Fibroblast of skin of back (primary cell): ENCODE results near the gene FBXL19.
A peak's percentile ranks its signal among the peaks of the same experiment; 100 is the strongest.
"Not testable (repeated sequence)": the region's sequence is repeated elsewhere in the genome, so short reads cannot be mapped to it uniquely, and the experiment has no call there.

Source experiments
- DNase-seq: peaks from one replicate; pipeline ENCODE4 v3.0.0-alpha.2; 2013

Gene FBXL19

DNA sequence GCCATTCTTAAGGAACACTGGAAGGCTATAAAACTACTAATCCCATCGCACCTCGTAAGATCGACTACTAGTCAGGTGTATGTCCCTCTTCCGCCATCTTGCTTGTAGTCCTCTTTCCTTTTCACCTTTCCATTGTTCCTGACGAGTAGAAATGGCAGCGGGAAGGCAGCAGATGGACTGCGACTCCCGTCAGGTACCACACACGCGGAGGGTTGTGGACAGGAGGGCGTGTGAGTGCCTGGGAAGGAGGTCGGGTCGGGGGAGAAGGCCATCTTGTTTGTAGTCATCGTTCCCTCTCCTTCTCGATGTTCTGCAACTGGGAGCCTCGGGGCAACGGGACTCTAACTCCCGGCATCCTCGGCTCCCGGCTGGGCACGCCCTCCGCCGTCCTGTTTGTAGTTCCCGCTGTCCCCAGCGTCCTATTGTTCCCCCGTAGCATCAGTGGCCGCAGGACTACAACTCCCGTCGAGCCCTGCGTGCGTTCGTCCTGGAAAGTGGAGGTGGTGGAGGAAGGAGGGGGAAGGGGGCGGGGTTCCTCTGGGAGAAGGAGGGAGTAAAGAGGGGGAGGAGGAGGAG lies 324 bp upstream of the FBXL19 start:
- DNase-seq, result peak; percentile 100

DNA sequence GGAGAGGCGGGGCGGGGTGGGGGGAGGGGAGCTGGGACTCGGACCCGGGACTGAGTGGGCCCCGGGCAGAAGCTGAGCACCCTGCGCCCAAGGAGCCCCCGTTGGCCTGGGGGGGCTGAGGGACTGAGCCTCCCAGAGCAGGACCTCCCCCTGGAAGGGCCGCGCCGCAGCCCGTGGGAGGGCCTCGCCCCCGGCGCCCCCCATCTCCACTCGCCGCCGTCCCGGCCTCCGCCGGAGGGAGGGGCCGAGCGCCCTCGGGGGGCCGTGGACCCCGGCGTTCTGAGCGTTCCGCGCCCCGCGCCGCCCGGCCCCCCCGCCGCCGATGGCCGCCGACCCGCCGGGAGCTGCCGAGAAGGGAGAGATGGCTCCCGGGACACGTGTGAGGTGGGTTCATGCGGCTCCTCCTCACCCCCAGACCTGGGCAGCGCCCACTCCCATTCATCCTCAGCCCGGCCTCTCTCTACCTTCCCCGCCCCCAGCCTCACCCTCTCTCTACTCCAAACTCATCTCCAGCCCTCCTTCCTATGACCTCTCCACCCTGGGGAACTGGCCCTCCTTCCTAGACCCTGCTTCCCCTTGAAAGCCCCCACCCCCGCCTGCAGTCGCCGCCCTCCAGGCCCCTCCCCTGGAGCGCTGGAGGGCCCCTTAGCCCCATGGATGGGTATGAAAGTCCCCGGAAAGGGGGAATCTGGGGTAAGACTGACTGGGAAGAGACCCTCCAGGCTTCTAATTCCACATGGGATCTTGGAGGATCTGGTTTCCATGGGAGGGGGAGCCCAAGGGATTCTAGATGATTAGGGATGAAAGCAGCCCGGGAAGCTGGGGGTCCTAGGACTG lies 922 bp downstream of the FBXL19 start:
- no peak for DNase-seq

DNA sequence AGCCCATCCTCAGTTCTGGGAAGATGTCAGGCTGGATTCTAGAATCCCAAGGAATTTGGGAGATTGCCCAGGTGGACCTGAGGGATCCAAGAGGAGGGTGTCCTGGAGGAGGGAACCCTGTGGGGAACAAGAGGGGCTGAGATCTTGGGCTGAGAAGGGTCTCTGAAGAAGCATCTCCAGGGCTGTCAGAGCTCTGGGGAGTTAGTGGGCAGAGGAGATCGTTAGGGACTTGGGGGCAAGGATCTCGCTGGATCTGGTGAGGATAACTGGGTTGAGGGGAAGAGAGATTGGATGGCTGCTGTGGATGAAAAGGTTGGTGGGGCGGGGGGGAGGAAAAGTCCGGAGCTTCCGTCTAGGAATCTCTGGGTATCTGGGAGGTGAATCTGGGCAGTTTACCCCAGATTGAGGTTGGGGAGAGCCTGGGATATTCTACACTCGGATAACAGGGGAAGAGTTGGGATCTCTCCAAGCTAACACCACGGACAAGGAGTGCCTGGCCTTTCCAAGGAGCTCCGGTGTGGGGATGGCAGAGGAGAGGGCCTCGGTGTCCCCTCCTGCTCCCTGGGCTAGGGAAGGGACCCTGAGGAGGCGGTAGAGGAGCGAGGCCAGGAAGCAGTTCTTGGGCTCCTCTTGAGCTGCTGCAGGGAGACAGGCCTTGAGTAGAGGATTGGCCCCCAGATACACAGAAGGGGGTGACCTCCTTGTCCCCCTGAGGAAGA lies 1.7 kb downstream of the FBXL19 start:
- DNase-seq, result no peak

DNA sequence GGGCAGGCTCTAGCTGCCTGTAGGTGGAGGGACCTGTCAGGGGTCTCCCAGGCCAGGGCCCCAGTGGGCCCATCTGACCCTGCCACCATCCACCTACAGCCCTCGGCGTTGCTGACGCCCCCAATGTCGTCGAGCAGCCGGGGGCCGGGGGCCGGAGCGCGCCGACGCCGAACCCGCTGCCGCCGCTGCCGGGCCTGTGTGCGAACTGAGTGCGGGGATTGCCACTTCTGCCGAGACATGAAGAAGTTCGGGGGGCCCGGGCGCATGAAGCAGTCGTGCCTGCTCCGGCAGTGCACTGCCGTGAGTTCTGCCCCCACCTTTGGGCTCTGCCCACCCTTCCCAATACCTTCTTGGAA lies 2.2 kb downstream of the FBXL19 start:
- DNase-seq, result no peak

DNA sequence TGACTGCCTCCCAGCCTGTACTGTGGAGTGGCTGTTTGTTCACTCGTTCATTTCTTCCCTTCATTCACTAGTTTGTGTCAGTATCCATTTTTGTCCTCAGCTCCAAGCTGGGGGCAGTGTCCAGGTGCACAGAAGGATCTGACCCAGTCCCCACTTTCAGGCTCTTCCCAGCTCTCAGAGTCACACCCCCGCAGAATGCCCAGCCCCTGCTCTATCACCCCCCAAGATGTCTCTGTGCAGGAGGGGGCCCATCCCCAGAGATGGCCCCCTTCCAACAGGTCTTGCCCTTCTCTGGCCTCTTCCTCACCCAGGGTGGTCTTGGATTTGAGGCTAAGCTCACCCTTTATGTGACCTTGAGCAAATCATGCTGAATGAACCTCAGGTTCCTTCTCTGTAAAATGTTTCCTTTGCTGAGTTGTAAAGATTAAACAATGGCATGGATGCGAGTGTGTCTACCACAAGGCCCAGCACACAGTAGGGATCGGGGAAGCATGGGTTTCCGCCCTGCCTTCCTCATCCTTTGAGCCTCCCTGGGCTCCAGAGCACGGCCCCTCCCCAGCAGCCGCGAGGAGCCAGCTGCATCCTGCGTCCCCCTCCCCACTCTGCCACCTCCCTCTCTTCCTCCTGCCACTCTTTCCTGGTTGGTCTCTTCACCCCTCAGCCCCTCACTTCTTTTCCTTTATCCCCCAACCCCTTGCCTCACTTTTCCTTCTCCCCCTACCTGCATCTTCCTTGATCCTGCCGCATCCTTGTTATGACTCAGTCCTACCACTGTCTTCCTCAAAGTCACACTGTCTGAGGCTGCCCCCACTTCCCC lies 2.8 kb downstream of the FBXL19 start:
- DNase-seq, result no peak

DNA sequence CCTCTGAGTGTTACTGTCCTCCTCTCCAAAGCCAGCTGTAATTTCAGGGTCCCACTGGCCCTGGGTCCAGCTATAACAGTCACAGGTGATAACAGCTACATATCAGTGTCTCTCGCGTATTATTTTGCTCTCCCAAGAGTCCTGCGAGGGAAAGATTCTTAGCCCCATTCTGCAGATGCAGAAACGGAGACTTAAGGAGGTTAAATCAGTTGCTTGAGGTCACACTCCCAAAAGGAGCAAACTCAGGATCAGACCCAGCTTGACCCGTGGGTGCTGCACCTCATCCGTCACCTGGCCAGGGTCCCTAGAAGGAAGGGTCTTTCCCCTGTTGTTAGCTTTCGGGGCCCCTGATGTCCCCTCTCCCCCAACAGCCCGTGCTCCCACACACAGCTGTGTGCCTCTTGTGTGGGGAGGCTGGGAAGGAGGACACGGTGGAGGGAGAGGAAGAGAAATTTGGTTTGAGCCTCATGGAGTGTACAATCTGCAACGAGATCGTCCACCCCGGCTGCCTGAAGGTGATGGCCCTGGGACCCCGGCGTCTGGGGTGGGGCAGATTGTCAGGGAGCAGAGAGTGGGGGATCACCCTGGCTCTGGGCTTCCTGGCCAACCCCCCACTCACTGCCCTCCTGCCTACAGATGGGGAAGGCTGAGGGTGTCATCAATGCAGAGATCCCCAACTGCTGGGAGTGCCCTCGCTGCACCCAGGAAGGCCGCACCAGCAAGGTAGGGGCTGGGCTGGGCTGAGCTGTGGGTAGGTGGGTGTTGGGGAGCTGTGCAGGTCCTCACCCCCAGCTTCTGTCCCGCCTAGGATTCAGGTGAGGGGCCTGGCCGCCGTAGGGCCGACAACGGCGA lies 3.8 kb downstream of the FBXL19 start:
- DNase-seq, result no peak

DNA sequence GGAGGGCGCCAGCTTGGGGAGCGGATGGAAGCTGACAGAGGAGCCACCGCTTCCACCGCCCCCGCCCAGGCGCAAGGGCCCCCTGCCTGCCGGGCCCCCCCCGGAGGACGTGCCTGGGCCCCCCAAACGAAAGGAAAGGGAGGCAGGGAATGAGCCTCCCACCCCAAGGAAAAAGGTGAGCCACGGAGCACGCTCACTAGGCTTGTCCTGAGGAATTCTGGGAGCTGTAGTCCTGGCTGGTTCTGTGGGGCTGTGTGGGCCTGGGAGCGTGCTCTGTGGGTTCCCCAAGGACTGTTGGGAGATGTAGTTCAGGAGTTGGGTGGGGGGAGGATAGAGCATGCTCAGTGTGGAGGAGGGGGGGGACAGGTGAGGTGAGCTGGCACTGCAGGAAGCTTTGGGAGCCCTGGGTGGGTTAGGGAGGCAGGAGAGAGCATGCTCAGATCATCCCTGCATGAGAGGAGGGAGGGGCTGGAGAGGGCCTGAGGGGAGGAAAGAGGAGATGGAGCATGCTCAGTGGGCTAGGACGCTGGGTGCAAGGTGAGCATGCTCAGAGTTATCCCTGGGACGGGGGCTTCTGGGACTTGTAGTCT lies 4.5 kb downstream of the FBXL19 start:
- DNase-seq, result peak; percentile 45

DNA sequence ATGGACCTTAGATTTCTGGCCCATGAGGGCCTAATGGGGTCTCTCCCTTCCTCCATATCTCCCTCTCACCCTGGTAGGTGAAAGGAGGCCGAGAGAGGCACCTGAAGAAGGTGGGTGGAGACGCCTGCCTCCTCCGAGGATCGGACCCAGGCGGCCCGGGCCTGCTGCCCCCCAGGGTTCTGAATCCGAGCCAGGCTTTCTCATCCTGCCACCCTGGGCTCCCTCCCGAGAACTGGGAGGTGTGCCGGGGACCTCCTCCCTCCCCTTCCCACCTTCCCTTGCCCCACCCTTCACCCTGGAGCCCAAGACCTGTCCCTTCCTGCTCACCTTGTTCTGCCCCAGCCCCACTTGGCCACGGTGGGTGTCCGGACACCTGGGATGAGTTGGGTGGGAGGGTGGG lies 5.0 kb downstream of the FBXL19 start:
- no peak for DNase-seq

DNA sequence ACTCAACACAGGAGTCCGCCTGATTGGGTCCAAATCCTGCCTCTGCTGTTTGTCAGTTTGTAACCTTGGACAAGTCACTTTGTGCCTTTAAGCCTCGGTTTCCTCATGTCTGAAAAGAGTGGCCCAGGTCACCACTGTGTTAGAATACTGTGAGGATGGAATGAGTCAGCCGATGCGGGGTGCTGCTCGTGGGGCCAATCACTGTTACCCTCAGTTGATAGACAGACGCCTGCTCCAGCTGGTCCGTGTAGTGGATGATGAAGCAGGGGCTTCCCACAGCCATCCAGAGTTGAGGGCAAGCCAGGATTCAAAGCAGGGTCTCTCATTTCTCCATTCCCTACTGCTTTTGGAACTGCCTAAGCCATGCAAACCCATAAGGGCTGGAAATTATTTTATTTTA lies 5.8 kb downstream of the FBXL19 start:
- DNase-seq, result no peak

DNA sequence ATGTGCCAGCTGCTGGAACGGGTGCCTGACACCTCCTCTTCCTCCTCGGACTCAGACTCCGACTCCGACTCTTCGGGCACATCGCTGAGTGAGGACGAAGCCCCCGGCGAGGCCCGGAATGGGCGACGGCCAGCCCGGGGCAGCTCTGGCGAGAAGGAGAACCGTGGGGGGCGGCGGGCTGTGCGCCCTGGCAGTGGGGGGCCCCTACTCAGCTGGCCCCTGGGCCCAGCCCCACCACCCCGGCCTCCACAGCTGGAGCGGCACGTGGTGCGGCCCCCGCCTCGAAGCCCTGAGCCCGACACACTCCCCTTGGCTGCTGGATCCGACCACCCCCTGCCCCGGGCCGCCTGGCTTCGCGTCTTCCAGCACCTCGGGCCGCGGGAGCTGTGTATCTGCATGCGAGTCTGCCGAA lies 6.8 kb downstream of the FBXL19 start:
- DNase-seq, result no peak

DNA sequence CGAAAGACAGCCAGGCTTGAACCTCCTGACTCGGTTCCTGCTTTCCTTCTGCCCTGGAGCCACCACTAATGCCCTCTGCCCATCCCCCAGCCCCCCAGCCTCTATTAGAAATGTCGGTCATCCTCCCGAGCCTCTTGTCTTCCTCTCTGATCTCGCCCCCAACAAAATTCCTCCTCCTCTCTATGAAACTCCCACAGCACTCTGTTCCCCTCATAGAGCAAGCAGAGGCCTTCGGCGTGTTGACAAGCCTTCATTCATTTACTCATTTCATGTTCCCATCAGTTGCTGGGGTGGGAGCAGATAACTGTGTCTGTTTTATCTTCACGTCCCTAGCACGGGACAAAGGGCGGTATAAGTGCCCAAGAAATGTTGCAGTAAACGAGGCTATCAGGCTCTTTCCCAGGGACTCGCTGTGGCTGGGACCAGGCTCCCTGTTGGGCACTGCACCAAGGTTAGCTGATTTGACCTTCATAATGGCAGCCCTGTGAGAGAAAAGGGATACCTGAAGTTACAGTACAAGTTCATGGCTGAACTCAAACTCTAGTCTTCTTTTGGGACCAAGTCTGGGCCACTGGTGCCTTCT lies 7.8 kb downstream of the FBXL19 start:
- no peak for DNase-seq

DNA sequence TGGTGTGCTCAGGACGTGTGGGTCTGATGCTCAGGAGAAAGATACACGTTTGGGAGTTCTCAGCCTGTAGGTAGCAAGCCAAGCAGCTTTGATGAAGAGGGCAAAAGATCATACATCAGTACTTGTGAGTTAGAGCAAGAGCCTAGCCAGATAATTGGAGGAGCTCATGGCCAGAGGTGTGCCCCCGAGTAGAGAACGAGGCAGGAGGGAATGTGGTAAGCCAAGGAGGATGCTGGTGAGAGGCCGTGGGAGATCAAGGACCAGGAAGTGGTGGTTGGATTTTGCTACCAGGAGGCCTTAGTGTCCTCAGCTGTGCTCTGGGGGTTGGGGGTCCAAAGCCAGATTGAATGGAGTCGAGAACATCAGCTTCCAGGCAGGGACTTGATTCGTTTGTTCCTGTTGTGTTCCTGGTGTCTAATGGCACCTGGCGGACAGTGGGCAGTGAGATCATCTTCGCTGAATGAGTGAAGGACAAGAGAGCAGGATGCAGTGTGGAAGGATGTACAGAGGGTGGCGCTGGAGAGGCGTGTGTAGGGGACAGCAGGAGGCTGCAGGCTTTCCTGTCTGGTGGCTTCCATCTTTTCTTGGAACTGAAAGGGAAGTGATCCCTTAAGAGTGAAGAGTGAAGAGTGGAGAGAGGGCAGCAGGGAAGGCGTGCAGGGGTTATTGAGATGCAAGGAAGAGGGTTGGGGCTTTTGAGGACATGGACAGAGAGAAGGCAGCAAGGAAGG lies 11.6 kb downstream of the FBXL19 start:
- peak; percentile 34 for DNase-seq

DNA sequence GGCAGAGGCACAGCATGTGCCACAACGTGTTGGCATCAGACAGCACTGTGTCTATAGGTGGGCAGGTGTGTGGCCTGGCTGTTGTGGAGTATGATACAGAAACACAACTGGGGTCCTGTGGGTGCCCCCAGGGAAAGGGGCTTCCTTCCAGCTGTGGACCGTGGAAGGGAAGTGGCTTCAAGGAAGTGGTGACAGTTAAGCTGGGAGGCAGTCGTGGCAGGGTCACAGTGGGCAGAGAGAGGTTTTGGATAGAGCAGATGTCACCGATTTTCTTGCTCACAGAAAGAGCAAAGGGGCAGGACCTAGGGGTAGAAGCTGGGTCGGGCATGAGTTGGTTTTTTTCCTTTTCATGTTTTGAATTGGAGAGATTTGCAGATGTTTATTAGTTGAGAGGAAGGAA lies 14.3 kb downstream of the FBXL19 start:
- no peak for DNase-seq

DNA sequence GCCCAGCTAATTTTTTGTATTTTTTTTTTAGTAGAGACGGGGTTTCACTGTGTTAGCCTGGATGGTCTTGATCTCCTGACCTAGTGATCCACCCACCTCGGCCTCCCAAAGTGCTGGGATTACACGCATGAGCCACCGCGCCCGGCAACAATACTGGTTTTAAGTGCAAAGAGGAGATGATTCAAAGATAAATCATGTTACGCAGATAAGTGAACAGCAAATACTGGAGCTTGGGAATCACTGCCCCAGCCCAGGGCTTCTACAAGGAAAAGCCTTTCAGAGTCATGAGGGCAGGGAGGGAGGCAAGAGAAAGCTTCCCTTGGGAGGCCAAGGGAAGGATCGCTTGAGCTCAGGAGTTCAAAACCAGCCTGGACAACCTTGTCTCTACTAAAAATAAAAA lies 16.2 kb downstream of the FBXL19 start:
- DNase-seq, result not testable (repeated sequence)

DNA sequence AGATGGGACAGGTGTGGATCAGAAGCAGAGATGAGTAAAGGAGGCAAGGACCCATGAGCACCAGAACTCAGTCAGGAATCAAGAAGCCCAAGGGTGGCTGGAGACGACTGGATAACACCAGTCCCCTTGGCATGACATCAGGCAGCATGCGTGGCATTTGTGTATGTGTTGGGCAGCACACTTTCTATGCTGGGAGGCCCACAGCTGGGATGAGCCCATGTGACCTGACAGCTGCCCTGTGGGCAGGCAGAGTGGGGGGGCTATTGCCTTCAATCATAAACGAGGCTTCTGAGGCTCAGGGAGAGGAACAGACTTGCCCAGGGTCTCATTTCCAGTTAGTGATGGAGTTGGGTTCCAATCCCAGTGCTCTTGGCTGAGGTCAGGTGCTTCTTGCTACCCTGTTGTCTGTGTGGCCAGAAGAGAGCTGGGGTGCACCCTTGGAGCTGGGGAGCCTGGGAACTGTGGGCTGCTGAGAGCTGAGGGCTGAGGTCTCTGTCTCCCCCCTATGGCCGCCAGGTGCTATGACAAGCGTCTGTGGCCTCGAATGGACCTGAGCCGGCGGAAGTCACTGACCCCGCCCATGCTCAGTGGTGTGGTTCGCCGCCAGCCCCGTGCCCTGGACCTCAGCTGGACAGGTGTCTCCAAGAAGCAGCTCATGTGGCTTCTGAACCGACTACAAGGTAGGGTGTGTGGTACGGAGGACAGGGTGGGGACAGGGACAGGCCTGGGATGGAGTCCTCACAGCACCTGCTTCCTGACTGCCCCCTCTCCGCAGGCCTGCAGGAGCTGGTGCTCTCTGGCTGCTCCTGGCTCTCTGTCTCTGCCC lies 18.4 kb downstream of the FBXL19 start:
- DNase-seq, result peak; percentile 62

DNA sequence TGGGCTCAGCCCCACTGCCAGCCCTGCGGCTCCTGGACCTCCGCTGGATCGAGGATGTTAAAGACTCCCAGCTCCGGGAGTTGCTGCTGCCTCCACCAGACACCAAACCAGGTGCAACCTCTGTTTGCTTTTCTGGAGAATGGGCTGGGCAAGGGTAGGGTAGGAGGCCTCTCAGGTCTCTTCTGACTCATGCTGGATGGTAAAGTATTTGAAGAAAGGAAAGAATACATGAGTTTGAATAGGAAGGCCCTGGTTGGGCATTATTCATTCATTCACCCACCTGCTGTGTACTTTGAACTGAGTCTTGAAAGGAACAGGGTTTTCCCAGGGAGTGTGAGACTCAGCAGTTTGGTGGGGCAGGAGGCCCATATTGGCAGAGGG lies 19.0 kb downstream of the FBXL19 start:
- no peak for DNase-seq

DNA sequence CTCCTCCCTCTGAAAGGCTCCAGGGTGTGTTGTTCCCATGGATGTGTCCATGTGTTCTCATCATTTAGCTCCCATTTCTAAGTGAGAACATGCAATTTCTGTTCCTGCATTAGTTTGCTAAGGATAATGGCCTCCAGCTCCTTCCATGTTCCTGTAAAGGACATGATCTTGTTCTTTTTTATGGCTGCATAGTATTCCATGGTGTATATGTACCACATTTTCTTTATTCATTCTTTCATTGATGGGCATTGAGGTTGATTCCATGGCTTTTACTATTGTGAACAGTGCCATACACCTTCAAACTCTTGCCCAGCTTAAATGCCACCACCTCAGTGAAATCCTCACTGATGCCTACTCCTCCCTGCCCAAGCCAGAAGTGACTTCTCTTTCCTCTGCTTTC lies 21.0 kb downstream of the FBXL19 start:
- DNase-seq, result no peak

DNA sequence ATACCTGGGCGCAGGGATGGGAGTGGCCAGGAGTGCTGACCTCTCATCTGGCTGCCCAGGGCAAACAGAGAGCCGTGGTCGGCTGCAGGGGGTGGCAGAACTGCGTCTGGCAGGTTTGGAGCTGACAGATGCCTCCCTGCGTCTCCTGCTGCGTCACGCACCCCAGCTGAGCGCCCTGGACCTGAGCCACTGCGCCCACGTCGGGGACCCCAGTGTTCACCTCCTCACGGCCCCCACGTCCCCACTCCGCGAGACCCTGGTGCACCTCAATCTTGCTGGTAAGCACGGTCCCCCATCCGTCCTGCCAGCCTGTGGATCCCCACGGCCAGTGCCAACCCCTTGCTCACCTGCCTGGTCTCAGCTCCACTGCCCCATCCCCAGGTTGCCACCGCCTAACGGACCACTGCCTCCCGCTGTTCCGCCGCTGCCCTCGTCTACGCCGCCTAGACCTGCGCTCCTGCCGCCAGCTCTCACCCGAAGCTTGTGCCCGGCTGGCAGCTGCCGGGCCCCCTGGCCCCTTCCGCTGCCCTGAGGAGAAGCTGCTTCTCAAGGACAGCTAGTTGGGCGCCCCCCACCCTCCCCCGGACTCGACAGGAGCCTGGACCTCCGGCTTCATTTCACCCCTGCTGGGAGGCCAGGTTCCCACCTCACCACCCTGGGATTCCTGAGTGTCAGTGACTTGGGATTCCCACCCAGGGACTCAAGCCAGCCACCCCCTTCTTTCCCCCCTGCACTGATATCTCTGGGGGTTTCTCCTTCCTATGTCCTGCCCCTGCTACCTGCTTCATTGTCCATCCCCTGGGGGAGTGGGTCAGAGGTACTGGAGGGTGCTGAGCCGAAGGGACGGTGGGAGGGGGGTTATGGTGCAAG lies 23.5 kb downstream of the FBXL19 start:
- no peak for DNase-seq

DNA sequence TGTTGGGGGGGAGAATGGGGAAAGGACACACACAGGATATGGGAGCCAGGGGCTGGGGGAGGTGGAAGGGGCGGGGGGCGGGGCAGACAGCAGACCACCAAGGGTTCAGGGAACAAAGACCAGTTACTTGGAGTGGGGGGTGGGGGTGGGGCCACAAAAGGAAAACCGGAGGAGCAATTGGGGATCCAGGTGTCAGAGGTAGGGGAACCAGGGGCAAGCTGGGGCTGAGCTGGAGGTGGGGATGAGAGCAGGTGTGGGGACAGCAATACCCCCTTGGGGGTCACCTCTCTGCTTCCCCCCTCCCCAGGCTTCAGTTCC lies 24.1 kb downstream of the FBXL19 start:
- DNase-seq, result no peak
